AG04450 (cell line): ENCODE data around the gene AKT1S1. TPM values are rescaled to one million over a fixed set of nuclear protein-coding genes. Genes with fewer than 3 reads are reported as not detected.
A peak's percentile ranks its signal among the peaks of the same experiment; 100 is the strongest.

Experiments used
- CTCF ChIA-PET: fragments of 300-600, 350-600 bp; formaldehyde crosslinking; extraction: SDS; loops from one replicate; lab custom pipeline; 2022; ENCODE audit warnings: antibody characterized with exemption, inconsistent platforms; lab: Charles Lee
- POLR2A ChIA-PET: fragments of 350-600 bp; formaldehyde crosslinking; extraction: SDS; loops from one replicate; lab custom pipeline; 2021; ENCODE audit warnings: antibody characterized with exemption, inconsistent platforms; lab: Yijun Ruan, JAX
- DNase-seq: peaks from one replicate; pipeline ENCODE4 v3.0.0-alpha.2; 2011; ENCODE audit warnings: low read depth, low spot score
- H3K27ac ChIP-seq: one replicate; pipeline ENCODE4 v1.5.1; 2012; ENCODE audit warnings: low read depth, low read length, control low read depth
- H3K27me3 ChIP-seq: one replicate; pipeline ENCODE4 v1.6.0; 2012; ENCODE audit warnings: low read length; ENCODE audit not compliant: control insufficient read depth, insufficient read depth
- H3K4me3 ChIP-seq: 2 replicates; pipeline ENCODE4 v1.5.1; 2011; ENCODE audit warnings: mild to moderate bottlenecking, low read depth, low read length, control low read depth
- H3K9me3 ChIP-seq: 2 replicates; pipeline ENCODE4 v1.5.1; 2012; ENCODE audit warnings: low read length; ENCODE audit not compliant: control insufficient read depth, insufficient read depth
- CTCF ChIP-seq: IDR thresholded peaks from 2 replicates; pipeline ENCODE4 v1.5.1; 2011; ENCODE audit warnings: low read depth, low read length, control low read depth, inconsistent platforms
- polyA plus RNA-seq: library from polyadenylated mRNA; depleted of rRNA; stranded (reverse); fragments of >200 nt; gene quantifications from 2 replicates; pipeline ENCODE4 v1.2.3, GENCODE V29; 2011

Gene AKT1S1
- polyA plus RNA-seq, 1 experiment = 27.5 TPM

DNA sequence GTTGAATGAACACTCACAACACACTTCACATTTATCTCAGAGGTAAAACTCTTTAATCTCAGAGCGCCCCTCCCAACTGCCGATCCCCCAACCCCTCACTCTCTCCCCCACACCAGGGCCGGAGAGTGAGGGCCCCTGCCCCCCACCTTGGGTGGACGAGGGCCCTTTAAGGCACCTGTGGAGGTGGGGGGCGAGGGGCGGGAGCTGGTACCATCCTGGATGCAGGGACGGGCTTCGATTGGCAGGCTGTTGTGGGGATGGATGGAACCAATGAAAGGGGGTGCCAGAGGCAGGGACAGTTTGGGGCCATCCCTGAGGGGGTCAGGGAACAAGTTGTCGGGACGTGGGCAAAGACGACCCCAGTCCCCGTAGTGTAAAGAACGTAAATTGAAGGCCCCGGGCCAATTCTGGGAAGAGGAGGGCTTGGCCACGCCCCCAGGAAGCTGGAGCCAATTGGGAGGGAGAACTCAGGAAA, 8.1 kb downstream of the AKT1S1 start:
- no peaks in the 10 kb centered on the region for H3K27me3 ChIP-seq
- peak overlapping the region; percentile 47 for H3K27ac ChIP-seq
- ChIA-PET POLR2A (interaction anchor here (0.6 to 1.6 kb wide), 12 partner anchors 8 to 1045 kb away, joined by 3 to 13 read pairs (median 4); partner anchors contain the start of genes AKT1S1, ATF5, FUZ and NUP62), CTCF (interaction anchor here (0.8 kb wide), 1 partner anchor 299 kb away, joined by 3 read pairs; no protein-coding TSS in a partner anchor)
- peak overlapping the region; percentile 54 for H3K4me3 ChIP-seq
- no peak for TF ChIP-seq CTCF
- no peak for DNase-seq
- H3K9me3 ChIP-seq = no peaks in the 10 kb centered on the region; the same call in 1 of the 2 replicates

DNA sequence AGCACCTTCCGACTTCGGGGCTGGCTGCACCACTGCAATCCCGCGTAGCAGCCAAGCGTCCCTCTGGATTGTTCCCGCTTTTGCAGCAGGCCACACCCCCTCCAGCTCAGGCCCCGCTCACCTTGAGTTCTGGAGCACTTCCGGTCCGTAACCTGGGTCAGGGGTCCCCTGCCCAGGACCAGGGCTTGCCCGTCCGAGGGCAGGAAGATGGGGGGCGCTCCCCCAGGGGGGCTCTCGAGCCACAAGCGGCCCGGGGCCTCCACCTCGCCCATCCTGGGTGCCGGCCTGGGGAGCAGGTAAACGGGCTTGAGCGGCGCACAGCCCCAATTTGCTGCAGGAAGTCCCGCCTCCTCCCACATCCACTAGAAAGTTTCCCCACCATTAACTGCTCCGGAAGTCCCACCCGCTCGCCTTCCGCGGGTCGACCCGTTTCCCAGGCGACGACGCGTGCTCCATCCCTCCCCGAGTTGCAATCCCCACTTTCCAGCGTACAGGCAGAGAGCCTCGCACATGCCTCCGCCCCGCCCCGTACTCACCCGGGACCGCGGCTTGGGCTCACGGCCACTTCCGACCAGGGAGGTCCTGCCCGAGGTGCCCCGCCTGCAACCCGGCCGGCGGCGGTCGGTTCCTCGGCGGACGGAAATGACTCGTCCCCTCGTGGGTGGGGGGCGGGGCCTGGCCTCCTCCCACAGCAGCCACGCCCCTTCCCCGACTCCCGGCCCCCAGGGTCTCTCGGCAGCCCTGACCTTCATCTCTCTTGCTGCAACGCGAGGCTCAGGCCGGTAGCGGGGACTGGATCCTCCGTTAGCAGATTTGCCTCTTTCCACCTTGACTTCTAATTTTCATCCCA, 10.0 kb downstream of the AKT1S1 start, which contains the start of gene PNKP:
Gene PNKP, minus strand, starts transcription at position 644 of the 850 bp plus-strand sequence. Its CDS starts 372 bp downstream, at position 272.
- POLR2A ChIA-PET = interaction anchor here (0.8 to 1.2 kb wide), 2 partner anchors 9 to 10 kb away, joined by 3 to 4 read pairs; partner anchors contain the start of gene AKT1S1
- CTCF ChIA-PET = interaction anchor here (0.6 kb wide), 1 partner anchor 48 kb away, joined by 3 read pairs; no protein-coding TSS in a partner anchor
- Histone ChIP-seq H3K27me3 (no peaks in the 10 kb centered on the region), H3K4me3 (peak within 1 kb of the TSS; percentile 91), H3K27ac (peak within 1 kb of the TSS; percentile 91), H3K9me3 (no peaks in the 10 kb centered on the region; the same call in 1 of the 2 replicates)
- peak; percentile 67 for DNase-seq
- no peak for TF ChIP-seq CTCF

DNA sequence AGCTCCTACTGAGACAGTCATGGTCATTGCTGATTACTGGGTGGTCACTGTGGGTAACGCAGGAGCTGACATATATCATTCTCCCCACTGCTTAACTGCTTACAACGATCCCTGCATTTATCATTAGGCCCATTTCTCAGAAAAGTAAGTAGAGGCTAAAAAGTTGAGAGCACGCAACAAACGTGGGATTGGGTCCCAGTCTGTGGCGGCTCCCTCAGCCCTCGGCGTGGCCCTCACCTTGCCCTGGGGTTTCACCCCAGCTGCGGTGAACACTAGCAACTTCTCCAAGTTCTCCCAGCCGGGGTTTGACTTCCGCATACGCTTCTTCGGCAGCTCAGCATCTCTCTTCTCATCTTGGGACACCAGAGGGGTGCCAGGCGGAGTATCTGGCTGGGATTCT, 12.3 kb downstream of the AKT1S1 start:
- peak overlapping the region; percentile 17; the same call in 1 of the 2 replicates for H3K4me3 ChIP-seq
- no peaks in the 10 kb centered on the region; the same call in 1 of the 2 replicates for H3K9me3 ChIP-seq
- CTCF ChIA-PET = no interaction called here
- no peaks in the 10 kb centered on the region for H3K27me3 ChIP-seq
- no peak overlapping the region for H3K27ac ChIP-seq
- POLR2A ChIA-PET = interaction anchor here (0.6 to 1.1 kb wide), 5 partner anchors 12 to 1244 kb away, joined by 3 to 16 read pairs (median 5); partner anchors contain the start of genes AKT1S1, FUZ, PTOV1 and TBC1D17
- no peak for TF ChIP-seq CTCF
- no peak for DNase-seq

DNA sequence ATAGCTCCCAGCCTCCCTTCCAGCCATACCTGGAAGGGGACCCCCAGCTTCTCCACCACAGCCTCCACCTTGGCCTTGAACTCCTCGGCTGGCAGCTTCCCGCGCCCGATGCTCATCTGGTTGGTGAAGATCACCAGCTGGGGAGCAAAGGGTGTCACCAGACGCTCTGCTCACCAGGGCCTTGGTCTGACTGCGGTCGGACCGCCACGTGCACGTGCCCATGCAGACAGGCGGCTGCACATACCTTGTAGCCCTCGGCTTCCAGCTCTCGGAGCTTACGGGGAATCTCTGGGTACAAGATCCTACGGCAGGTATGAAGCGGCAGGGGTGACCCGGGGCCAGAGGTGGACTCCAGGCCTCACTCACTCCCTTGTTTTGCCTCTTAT, 13.2 kb downstream of the AKT1S1 start:
- ChIA-PET POLR2A (interaction anchor here (0.7 kb wide), 1 partner anchor 10 kb away, joined by 3 read pairs; no protein-coding TSS in a partner anchor), CTCF (interaction anchor here (0.8 kb wide), 1 partner anchor 272 kb away, joined by 3 read pairs; no protein-coding TSS in a partner anchor)
- Histone ChIP-seq H3K9me3 (no peaks in the 10 kb centered on the region; the same call in 1 of the 2 replicates), H3K27me3 (no peaks in the 10 kb centered on the region), H3K27ac (no peak overlapping the region), H3K4me3 (no peak overlapping the region)
- TF ChIP-seq CTCF = no peak
- no peak for DNase-seq
